Parathyroid adenoma (tissue), 2 donors: ENCODE measurements around the gene KLLN.
A peak's percentile ranks its signal among the peaks of the same experiment; 100 is the strongest.
"Not testable (repeated sequence)": the region's sequence is repeated elsewhere in the genome, so short reads cannot be mapped to it uniquely, and the experiment has no call there.

Source experiments
- H2AFZ ChIP-seq: fragments of 300-600 bp; sonication (generic); one replicate; pipeline ENCODE4 v1.7.0; 2017; ENCODE audit warnings: antibody characterized with exemption, mild to moderate bottlenecking
- H3K27ac ChIP-seq: fragments of 300-600 bp; sonication (generic); one replicate; pipeline ENCODE4 v1.7.0; 2017
- H3K27me3 ChIP-seq: fragments of 300-600 bp; sonication (generic); one replicate; pipeline ENCODE4 v1.7.0; 2017; ENCODE audit warnings: low read length; ENCODE audit not compliant: control insufficient read depth, insufficient read depth
- H3K36me3 ChIP-seq: fragments of 300-600 bp; sonication (generic); one replicate; pipeline ENCODE4 v1.7.0; 2017; ENCODE audit warnings: low read length; ENCODE audit not compliant: control insufficient read depth, insufficient read depth
- H3K4me1 ChIP-seq: fragments of 300-600 bp; sonication (generic); one replicate; pipeline ENCODE4 v1.7.0; 2017; ENCODE audit warnings: control low read depth
- H3K4me2 ChIP-seq: fragments of 300-600 bp; sonication (generic); one replicate; pipeline ENCODE4 v1.7.0; 2017; ENCODE audit warnings: low read length
- H3K4me3 ChIP-seq: fragments of 300-600 bp; sonication (generic); one replicate; pipeline ENCODE4 v1.7.0; 2017; ENCODE audit warnings: low read depth, low read length
- H3K79me2 ChIP-seq: fragments of 300-600 bp; sonication (generic); one replicate; pipeline ENCODE4 v1.7.0; 2017; ENCODE audit warnings: control low read depth
- H3K9ac ChIP-seq: fragments of 300-600 bp; sonication (generic); one replicate; pipeline ENCODE4 v1.7.0; 2017; ENCODE audit warnings: mild to moderate bottlenecking
- H3K9me3 ChIP-seq: fragments of 300-600 bp; sonication (generic); one replicate; pipeline ENCODE4 v1.7.0; 2017; ENCODE audit warnings: low read length; ENCODE audit not compliant: control insufficient read depth
- TF ChIP-seq, protein P1 (sequence below): fragments of 300-600 bp; sonication (generic); IDR thresholded peaks from one replicate; pipeline ENCODE4 v1.7.0; 2017; ENCODE audit warnings: antibody characterized with exemption, mild to moderate bottlenecking
- donor health status: primary hyperparathyroidism.

KLLN gene

DNA sequence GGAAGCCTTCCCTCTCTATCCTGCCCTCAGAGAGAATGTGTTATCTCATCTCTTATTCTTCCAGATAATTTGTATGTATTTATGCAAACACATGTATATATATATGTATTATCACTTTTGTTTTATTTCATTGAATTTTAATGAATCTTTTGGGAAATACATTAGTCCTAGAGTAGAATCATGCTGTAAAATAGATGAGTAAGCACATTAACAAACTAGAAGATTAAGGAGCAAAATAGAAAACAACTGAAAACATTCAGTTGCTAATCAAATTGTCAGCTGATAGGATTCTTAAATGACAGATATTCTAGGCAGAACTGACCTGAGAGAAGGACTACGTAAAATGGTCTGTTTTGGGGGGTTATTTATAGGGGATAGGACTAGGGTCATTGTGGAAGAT, 11.2 kb downstream of the KLLN start:
- Histone ChIP-seq H3K4me2 (no peak overlapping the region), H3K4me3 (no peak overlapping the region), H2AFZ (no peak overlapping the region), H3K79me2 (no peaks in the 10 kb centered on the region), H3K9ac (no peak overlapping the region), H3K36me3 (no peaks in the 10 kb centered on the region), H3K27me3 (no peaks in the 10 kb centered on the region), H3K9me3 (no peaks in the 10 kb centered on the region), H3K27ac (no peak overlapping the region), H3K4me1 (no peaks in the 10 kb centered on the region)
- TF ChIP-seq, protein P1, sequence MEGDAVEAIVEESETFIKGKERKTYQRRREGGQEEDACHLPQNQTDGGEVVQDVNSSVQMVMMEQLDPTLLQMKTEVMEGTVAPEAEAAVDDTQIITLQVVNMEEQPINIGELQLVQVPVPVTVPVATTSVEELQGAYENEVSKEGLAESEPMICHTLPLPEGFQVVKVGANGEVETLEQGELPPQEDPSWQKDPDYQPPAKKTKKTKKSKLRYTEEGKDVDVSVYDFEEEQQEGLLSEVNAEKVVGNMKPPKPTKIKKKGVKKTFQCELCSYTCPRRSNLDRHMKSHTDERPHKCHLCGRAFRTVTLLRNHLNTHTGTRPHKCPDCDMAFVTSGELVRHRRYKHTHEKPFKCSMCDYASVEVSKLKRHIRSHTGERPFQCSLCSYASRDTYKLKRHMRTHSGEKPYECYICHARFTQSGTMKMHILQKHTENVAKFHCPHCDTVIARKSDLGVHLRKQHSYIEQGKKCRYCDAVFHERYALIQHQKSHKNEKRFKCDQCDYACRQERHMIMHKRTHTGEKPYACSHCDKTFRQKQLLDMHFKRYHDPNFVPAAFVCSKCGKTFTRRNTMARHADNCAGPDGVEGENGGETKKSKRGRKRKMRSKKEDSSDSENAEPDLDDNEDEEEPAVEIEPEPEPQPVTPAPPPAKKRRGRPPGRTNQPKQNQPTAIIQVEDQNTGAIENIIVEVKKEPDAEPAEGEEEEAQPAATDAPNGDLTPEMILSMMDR: no peak

DNA sequence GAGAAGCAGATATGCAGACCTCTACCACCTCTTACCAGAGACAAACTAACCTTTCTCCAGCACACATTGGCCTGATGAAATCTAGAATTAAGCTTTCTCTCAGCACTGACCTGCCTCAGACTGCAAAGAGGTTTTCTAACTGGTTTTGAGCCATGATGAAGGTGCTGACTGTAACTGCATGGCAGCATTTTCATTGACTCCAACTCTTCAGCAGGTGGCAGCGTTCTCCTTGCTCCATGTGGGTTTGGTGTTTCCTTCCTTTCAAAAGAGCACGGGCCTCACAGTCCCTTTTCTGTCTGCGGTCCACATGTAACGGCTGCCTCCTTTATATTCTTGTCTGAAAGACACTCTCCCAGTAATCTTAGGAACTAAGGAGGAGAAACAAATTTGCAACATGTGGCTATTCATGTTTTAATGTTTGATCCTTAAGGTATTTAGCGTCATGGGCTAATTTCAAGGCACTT, 12.6 kb downstream of the KLLN start:
- no peaks in the 10 kb centered on the region for H3K27me3 ChIP-seq
- no peak overlapping the region for H3K4me2 ChIP-seq
- H3K79me2 ChIP-seq: no peaks in the 10 kb centered on the region
- H3K27ac ChIP-seq: no peak overlapping the region
- peak overlapping the region; percentile 16 for H2AFZ ChIP-seq
- no peak overlapping the region for H3K4me3 ChIP-seq
- no peaks in the 10 kb centered on the region for H3K4me1 ChIP-seq
- no peaks in the 10 kb centered on the region for H3K9me3 ChIP-seq
- no peak overlapping the region for H3K9ac ChIP-seq
- no peaks in the 10 kb centered on the region for H3K36me3 ChIP-seq
- TF ChIP-seq, protein P1: peak; percentile 68

DNA sequence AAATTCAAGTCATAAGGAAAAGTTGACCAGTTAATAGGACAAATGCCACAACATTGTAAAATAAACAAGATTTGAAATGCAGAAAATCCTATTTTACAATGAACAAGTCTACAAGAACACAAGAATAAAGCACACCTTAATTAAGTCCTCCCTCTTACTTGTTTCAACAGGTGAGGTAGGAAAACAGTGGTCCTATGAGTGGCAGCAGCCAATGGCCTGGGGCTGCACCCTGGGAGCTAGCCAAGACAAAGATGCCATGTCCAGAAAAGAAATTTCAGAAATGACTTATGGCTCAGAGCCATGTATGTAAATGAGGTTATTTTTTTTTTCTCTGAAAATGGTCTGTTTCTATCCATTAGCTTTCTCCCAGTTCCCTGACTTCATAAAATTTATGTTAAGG, 14.3 kb downstream of the KLLN start:
- Histone ChIP-seq H3K4me2 (no peak overlapping the region), H3K4me1 (no peaks in the 10 kb centered on the region), H3K9me3 (no peaks in the 10 kb centered on the region), H3K36me3 (no peaks in the 10 kb centered on the region), H3K4me3 (no peak overlapping the region), H3K27ac (no peak overlapping the region), H3K9ac (no peak overlapping the region), H3K27me3 (no peaks in the 10 kb centered on the region), H2AFZ (no peak overlapping the region), H3K79me2 (no peaks in the 10 kb centered on the region)
- TF ChIP-seq, protein P1: no peak

DNA sequence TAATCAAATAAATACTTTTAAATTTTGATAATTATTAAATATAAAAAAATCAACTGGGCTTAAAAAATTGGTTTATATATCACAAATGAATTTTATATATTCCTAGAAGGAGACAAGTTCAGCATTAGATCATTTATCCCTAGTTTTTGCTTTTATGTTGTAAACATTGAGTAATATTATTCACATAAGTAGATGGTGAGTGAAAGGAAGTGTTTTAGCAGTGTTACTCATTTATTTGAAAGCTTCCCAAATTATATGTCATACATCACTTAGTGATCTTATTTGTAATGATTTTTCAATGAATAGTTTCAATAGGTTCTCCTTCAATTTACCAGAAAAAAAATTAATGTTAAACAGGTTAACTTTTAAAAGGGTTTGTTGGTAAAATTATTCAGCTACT, 15.8 kb downstream of the KLLN start:
- H3K27me3 ChIP-seq: no peaks in the 10 kb centered on the region
- no peak overlapping the region for H3K9ac ChIP-seq
- H2AFZ ChIP-seq: no peak overlapping the region
- no peak overlapping the region for H3K27ac ChIP-seq
- no peaks in the 10 kb centered on the region for H3K9me3 ChIP-seq
- H3K4me1 ChIP-seq: no peaks in the 10 kb centered on the region
- TF ChIP-seq, protein P1: no peak
- H3K79me2 ChIP-seq: no peaks in the 10 kb centered on the region
- H3K36me3 ChIP-seq: no peaks in the 10 kb centered on the region
- H3K4me2 ChIP-seq: no peak overlapping the region
- no peak overlapping the region for H3K4me3 ChIP-seq

DNA sequence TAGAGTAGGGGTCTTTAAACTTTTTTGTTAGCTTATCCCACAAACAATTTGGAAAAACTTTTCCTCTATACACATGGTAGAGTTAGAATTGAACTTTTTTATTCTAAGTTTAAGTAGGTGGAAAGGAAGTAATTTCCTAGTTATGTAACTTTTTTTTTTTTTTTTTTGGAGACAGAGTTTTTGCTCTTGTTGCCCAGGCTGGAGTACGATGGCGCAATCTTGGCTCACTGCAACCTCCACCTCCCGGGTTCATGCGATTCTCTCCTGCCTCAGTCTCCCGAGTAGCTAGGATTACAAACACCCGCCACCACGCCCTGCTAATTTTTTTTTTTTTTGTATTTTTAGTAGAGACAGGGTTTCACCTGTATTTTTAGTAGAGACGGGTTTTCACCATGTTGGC, 16.6 kb downstream of the KLLN start:
- H3K4me1 ChIP-seq, H3K9ac ChIP-seq, H3K9me3 ChIP-seq, H2AFZ ChIP-seq, H3K4me3 ChIP-seq, H3K27me3 ChIP-seq, H3K36me3 ChIP-seq, H3K4me2 ChIP-seq, H3K79me2 ChIP-seq, H3K27ac ChIP-seq: not testable (repeated sequence)
